K562 (cell line): ENCODE data around the gene MINDY4B.

Source experiments
- CTCF ChIP-seq, 3 experiments: IDR thresholded peaks in 2 of 3; conservative IDR thresholded peaks in 1 of 3; 2 replicates each; pipeline ENCODE4 v1.5.1; 2011 to 2012; ENCODE audit warnings: low read length in 3 of 3, mild to moderate bottlenecking in 3 of 3, control low read depth in 2 of 3, improper control_type of control experiment in 1 of 3, inconsistent platforms in 1 of 3, low read depth in 1 of 3, mixed read lengths in 1 of 3, moderate library complexity in 1 of 3; ENCODE audit not compliant: insufficient read depth in 2 of 3
- ESRRA ChIP-seq: fragments of 450-650 bp; IDR thresholded peaks from 2 replicates; pipeline ENCODE4 v1.6.1; 2014; ENCODE audit warnings: low read depth, mild to moderate bottlenecking, moderate library complexity, borderline replicate concordance
- ETV6 ChIP-seq, 3 experiments: fragments of 150-350 bp in 1 of 3; sonication (generic) in 1 of 3; formaldehyde crosslinking in 1 of 3; IDR thresholded peaks; 2 replicates each; pipeline versions ENCODE4 v1.6.1 to v1.8.0; 2014 to 2022; ENCODE audit warnings: borderline replicate concordance in 2 of 3, low read depth in 2 of 3, antibody characterized with exemption in 1 of 3, low read length in 1 of 3, mild to moderate bottlenecking in 1 of 3, missing genetic modification reagents in 1 of 3
- GATAD2A ChIP-seq: fragments of 450-650 bp; IDR thresholded peaks from 2 replicates; pipeline ENCODE4 v1.6.1; 2017
- L3MBTL2 ChIP-seq: fragments of 450-650 bp; IDR thresholded peaks from 2 replicates; pipeline ENCODE4 v1.6.1; 2016; ENCODE audit warnings: mild to moderate bottlenecking, moderate library complexity
- POLR2A ChIP-seq: fragments of 450-650 bp; conservative IDR thresholded peaks from 2 replicates; pipeline ENCODE4 v1.6.1; 2016
- PTTG1 ChIP-seq: fragments of 450-650 bp; IDR thresholded peaks from 2 replicates; pipeline ENCODE4 v1.6.1; 2016; ENCODE audit warnings: low read depth, mild to moderate bottlenecking, missing genetic modification characterization, missing compliant biosample characterization
- TARDBP ChIP-seq: fragments of 450-650 bp; IDR thresholded peaks from 2 replicates; pipeline ENCODE4 v1.6.1; 2016
- XRCC4 ChIP-seq: IDR thresholded peaks from one replicate; pipeline ENCODE4 v1.6.1; 2011; ENCODE audit not compliant: insufficient read depth, insufficient read length; ENCODE audit errors: extremely low read depth
- ZNF274 ChIP-seq: IDR thresholded peaks from 2 replicates; pipeline ENCODE4 v1.6.1; 2011; ENCODE audit warnings: low read depth, mild to moderate bottlenecking, low read length, moderate library complexity, borderline replicate concordance
- TF ChIP-seq, protein P1 (sequence below): sonication (generic); formaldehyde crosslinking; IDR thresholded peaks from 2 replicates; pipeline ENCODE4 v1.8.1; 2023; ENCODE audit warnings: mild to moderate bottlenecking, missing genetic modification reagents

DNA sequence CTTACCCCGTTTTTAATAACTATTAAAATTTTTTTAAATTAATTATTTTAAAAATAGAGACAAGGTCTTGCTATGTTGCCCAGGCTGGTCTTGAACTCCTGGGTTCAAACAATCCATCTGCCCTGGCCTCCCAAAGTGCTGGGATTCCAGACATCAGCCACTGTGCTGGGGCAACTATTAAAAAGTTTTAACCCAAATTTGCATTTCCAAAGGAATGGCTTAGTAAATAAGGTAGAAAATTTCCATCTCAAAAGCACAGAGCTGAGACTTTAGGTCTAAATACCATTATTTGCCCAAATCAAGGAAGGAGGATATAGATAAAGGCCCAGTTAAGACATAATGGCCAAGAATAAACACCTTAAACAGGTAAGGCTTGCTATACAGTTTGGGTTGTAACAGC, 56.4 kb downstream of the MINDY4B start:
- TF ChIP-seq CTCF (IDR thresholded peaks at IDR 0.05 in 2 of 3, conservative IDR thresholded peaks at IDR 0.05 in 1 of 3; ENCODE audit: insufficient read depth in 2 of 3, low read depth in 1 of 3, low read length in 3 of 3) (no peak), ZNF274 (no peak), POLR2A (no peak), L3MBTL2 (no peak), TARDBP (no peak), GATAD2A (no peak), XRCC4 (no peak), PTTG1 (tag) (no peak), ETV6 (IDR thresholded peaks at IDR 0.05; ENCODE audit: borderline replicate concordance in 1 of 2, low read depth in 2 of 2, low read length in 1 of 2) (no peak), ETV6 (CRISPR knock-in tag; IDR thresholded peaks at IDR 0.05; ENCODE audit: borderline replicate concordance) (no peak), ESRRA (no peak)
- TF ChIP-seq, protein P1, sequence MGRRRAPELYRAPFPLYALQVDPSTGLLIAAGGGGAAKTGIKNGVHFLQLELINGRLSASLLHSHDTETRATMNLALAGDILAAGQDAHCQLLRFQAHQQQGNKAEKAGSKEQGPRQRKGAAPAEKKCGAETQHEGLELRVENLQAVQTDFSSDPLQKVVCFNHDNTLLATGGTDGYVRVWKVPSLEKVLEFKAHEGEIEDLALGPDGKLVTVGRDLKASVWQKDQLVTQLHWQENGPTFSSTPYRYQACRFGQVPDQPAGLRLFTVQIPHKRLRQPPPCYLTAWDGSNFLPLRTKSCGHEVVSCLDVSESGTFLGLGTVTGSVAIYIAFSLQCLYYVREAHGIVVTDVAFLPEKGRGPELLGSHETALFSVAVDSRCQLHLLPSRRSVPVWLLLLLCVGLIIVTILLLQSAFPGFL (CRISPR knock-in tag): no peak
